GM12873 (cell line): ENCODE measurements around the gene HS3ST1.

ENCODE experiments used
- CTCF ChIP-seq: IDR thresholded peaks from 2 replicates; pipeline ENCODE4 v1.5.1; 2012; ENCODE audit warnings: low read depth, mild to moderate bottlenecking, moderate library complexity, low read length, control low read depth; ENCODE audit not compliant: insufficient read depth; ENCODE audit errors: missing control alignments

Gene HS3ST1

GRCh38 chr4:11469650-11470437 lies 41.1 kb upstream of the HS3ST1 start:
- no peak for TF ChIP-seq CTCF

- TF ChIP-seq CTCF: no peak
These were observed 40.2 kb upstream of the HS3ST1 start for GRCh38 chr4:11468901-11469300.

- no peak for TF ChIP-seq CTCF
These were observed 39.2 kb upstream of the HS3ST1 start for GRCh38 chr4:11467931-11468330.

- TF ChIP-seq CTCF: no peak
These were observed 35.0 kb upstream of the HS3ST1 start for GRCh38 chr4:11463707-11464106.

GRCh38 chr4:11456401-11456800 lies 27.7 kb upstream of the HS3ST1 start:
- TF ChIP-seq CTCF: no peak

- TF ChIP-seq CTCF: no peak
These were observed 26.6 kb upstream of the HS3ST1 start for GRCh38 chr4:11455201-11455835.

GRCh38 chr4:11451716-11452115 lies 23.0 kb upstream of the HS3ST1 start:
- no peak for TF ChIP-seq CTCF
